ENCODE results near the gene NELFCD.

The NELFCD gene

DNA sequence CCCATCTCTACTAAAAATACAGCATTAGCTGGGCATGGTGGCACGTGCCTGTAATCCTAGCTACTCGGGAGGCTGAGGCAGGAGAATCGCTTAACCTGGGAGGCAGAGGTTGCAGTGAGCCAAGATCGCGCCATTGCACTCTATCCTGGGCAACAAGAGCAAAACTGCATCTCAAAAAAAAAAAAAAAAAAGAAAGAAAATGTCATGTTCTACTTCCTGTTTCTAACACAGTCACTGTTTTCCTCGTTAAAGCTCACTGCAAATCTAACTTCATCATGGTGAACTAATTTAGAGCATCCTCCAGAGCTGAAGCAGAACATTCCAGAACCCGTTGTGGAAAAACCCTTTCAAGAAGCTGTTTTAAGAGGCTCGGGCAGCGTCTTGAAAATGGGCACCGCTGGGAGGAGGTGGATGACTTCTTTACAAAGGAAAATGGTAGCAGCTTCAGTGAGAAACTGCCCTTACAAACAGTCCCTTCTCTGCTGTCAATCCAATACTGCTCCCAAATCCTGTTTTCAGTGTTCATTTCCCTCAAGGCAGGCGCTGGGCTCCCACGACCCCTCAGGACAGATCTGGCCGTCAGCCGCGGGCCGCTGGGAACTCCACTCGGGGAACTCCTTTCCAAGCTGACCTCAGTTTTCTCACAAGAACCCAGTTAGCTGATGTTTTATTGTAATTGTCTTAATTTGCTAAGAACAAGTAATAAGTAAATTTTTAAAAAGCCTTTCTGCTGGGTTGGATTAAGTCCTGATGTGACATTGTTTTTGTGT is 13.5 kb downstream of the NELFCD start:
- no peak for DNase-seq (ENCODE audit: low read depth)

- no peak for DNase-seq (ENCODE audit: low read depth)
Measured at GRCh38 chr20:58995461-58996225, 14.6 kb downstream of the NELFCD start.

DNA sequence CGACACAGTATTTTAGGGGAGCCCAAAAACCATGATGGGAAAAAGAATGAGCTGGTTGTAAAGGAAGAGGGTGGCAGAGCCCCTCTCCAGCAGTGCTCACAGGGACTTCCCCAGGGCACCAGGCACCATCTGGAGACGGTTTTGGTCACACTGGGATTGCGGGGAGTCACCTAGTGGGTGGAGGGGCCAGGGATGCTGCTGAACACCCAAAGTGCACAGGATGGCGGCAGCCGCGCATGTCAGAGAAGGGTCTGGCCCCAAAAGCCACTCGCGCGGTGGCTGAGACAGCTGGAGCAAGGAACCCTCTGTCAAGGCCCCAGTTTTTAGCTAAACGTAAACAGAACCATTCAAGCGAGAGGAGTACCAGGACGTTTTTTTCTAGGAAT is 15.2 kb downstream of the NELFCD start:
- no peak for DNase-seq (ENCODE audit: low read depth)

GRCh38 chr20:58997141-58997770 is 16.2 kb downstream of the NELFCD start:
- DNase-seq (ENCODE audit: low read depth): no peak

DNA sequence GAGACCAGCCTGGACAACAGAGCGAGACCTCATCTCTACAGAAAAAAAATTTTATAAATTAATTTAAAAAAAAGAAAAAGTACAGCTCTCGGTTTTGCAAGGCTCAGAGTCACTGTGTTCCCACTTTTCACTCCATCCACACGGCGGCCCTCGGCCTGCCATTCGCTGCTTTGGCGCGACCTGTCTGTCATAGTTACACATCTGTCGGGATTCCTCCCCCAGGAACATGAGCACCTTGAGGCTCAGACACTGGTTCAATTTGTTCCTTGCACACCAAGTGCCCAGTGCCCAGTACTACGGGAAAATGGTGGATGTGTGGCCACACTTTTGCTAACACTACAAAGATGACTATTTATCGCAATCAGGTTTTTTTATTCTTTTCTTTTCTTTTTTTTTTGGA is 17.6 kb downstream of the NELFCD start:
- DNase-seq (ENCODE audit: low read depth): no peak

GRCh38 chr20:59000326-59000725 is 19.3 kb downstream of the NELFCD start:
- DNase-seq (ENCODE audit: low read depth): no peak

GRCh38 chr20:59001068-59001448 is 20.0 kb downstream of the NELFCD start:
- DNase-seq (ENCODE audit: low read depth): no peak

GRCh38 chr20:59001449-59002171 is 20.6 kb downstream of the NELFCD start:
- no peak for DNase-seq (ENCODE audit: low read depth)

- DNase-seq (ENCODE audit: low read depth): no peak
Measured at GRCh38 chr20:59002388-59002787, 21.3 kb downstream of the NELFCD start.

DNA sequence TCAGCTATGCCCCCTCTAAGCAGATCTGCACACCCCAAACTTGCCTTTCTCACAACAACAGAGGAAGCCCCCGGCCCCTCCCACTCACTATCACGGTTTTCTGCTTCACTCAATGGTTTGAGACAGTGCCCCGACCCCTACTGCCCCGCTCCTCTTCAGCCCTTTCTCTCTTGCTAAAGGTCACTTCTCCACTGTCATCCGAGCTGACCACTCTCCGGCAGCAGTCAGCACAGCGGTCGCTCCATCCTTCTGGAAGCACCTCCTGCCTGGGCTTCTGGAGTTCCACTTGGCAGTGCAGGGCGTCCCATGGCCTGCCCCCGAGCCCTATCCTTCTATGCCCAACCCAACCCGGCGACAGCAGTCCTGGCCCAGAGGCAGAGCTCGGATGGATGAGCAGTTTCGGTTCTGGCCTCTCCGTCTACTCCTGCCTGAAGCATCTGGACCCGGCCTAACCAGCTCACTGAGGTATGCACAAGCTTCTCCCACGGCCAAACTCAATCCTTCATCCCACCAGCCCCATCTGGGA is 21.9 kb downstream of the NELFCD start:
- no peak for DNase-seq (ENCODE audit: low read depth)

DNA sequence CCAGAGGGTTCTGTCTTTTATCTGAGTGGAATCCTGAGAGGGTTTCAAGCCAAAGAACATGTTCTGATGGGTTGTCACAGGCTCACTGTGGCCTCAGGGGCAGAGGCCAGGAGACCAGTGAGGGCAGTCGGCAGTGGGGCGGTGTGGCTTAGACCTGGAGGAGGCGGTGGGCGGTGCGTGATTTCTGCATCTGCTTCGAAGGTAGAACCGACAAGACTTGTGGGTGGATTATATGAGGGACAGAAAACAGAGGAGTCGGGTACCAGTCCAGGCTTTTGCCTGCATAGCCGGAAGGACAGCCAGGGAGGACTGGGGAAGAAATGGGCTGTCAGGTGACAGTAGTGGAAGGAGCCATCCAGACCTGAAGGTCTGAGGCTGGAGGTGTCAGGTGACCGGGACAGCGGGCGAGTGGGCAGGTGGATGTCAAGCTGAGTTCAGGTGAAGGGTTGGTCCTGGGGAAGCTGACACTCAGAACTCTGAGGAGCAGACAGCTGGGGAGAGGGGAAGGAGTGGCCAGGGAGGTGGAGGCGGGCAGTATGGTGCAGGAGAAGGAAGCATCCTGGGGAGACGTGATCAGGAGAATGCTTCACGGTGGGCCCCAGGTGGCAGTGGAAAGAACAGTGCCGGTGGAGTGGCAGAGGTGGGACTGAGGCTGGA is 22.9 kb downstream of the NELFCD start:
- DNase-seq (ENCODE audit: low read depth): no peak

- DNase-seq (ENCODE audit: low read depth): peak; percentile 40
Measured at GRCh38 chr20:59004493-59004762, 23.4 kb downstream of the NELFCD start.

- DNase-seq (ENCODE audit: low read depth): no peak
Measured at GRCh38 chr20:59004763-59005522, 23.9 kb downstream of the NELFCD start.

DNA sequence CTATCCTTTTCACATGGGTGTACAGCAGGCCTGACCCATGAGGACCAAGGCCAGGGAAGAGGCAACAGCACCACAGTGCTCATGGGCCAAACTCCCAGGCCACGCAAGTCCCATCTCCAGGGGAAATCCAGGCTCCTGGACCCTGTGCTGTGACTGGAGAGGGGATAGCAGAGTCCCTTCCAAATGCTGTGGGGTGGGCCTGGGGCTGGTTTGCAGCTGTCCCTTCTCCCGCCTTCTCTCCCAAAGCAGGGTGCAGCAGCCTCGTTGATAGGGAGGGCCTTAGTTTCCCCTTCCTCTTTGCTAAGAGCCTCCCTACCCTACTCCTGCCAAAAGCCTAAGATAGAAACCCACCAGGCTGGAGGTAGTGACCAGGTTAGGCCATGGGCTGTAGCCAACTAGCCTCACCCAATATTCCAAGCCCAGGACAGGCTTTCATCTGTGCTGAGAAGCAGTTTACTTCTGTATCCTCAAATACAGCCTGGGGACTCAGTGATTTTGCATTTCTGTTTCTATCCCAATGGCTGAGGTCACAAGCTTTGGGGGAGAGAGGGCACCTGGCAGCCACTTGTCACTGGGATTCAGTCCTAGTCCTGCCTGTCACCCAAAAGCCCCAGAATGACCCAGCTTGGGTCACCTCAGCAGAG is 24.6 kb downstream of the NELFCD start:
- no peak for DNase-seq (ENCODE audit: low read depth)

GRCh38 chr20:59006167-59006863 is 25.3 kb downstream of the NELFCD start:
- no peak for DNase-seq (ENCODE audit: low read depth)

GRCh38 chr20:59006864-59007664 is 26.0 kb downstream of the NELFCD start, which contains the start of gene CTSZ:
TSS of gene CTSZ (minus strand) at chr20:59007254. CDS start at chr20:59007128, 126 bp downstream.
- peak; percentile 26 for DNase-seq (ENCODE audit: low read depth)

DNA sequence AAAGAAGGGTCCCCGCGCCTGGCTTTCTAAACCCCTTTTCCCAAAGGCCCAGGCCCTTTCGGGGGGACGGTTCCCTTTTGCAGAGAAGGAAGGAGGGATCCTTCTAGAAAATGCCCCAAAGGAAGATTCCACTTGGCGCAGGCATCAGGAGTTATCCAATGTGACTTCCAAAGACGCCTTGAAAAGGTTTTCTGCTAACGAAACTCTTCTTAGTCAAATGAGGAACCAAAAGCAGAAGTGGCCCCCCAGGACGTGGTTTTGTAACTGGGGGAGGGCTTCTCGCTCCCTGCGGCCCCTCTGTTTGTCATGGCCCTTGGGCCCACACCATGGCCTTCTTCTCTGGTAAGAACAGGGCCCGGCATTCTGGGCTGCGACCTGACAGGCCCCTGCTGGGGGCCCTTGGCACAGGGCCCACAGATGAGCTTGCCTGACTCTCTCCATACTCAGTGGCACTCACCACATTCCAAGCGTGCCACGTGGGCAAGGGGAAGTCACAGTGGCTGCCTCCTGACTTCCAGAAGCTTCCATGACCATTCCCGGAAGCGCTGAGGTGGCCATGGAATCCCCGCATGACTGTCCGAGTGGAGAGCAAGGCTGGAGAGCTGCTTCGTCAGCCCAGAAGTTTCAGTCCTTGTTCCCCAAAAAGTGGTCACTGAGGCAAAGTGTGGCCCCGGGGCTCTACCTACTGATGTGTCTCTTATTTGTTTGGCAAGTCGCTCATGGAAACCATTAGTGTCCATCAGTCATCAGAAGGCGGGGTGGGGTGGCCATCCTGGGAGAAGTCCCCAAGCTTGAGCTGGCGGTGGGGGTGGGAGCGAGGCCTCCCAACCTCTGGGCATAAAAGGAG is 26.8 kb downstream of the NELFCD start:
- no peak for DNase-seq (ENCODE audit: low read depth)

DNA sequence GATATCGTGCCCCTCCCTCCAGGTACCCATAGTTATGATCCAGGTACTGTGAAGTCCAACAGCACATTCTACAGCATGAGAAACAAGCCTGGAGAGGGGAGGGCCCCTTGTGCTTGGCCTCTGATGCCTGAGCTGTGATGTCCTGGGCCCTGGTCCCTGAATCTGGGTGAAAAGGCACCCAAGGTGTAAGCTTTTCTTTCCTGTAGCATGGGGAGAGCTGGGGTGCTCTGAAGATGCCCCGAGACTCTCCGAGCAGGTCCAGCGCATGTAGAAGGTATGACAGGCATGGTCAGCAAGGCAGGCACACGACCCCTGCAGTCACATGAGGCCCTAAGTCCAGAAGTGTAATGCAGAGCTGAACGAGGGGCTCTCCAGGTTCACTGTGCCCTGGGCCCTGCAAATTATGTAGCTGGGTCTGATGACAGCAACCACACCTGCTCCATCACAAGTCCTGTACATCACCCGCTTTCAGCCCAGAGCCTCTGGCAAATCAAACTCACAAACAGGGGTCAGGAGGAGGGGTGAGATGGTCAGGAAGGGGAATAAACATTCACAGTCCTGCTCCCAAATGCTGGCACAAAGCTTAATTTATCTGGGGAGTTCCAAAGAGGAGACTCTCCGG is 27.8 kb downstream of the NELFCD start:
- DNase-seq (ENCODE audit: low read depth): no peak
